Activated naive CD8-positive, alpha-beta T cell treated with anti-CD3 and anti-CD28 coated beads, Interleukin-2, amount 10 ng/mL, durations not matched to agents 7 days and 5 days (primary cell): ENCODE measurements around the gene LRRC51. TPM values are rescaled to one million over a fixed set of nuclear protein-coding genes. Genes with fewer than 3 reads are reported as not detected.
"Not testable (repeated sequence)": the region's sequence is repeated elsewhere in the genome, so short reads cannot be mapped to it uniquely, and the experiment has no call there.

Experiments used
- ATAC-seq: fragments of 150-1000 bp; cut with Tn5 transposase; one replicate; pipeline ENCODE4 v1.10.0; 2021; ENCODE audit warnings: low read depth, moderate library complexity
- POLR2A ChIA-PET: fragments of 350-600 bp; sonication (Branson Sonifier 250); formaldehyde crosslinking; loops from one replicate; lab custom pipeline; 2021; ENCODE audit warnings: antibody characterized with exemption; lab: Charles Lee
- DNase-seq: peaks from one replicate; pipeline ENCODE4 v3.0.0; 2021
- H3K27ac Mint-ChIP-seq: one replicate; pipeline ENCODE4 v1.8.0; 2022; ENCODE audit warnings: mild to moderate bottlenecking, mixed read lengths
- H3K27me3 Mint-ChIP-seq: one replicate; pipeline ENCODE4 v1.8.0; 2022; ENCODE audit warnings: mild to moderate bottlenecking, moderate library complexity, mixed read lengths
- H3K36me3 Mint-ChIP-seq: one replicate; pipeline ENCODE4 v1.8.0; 2021; ENCODE audit warnings: mild to moderate bottlenecking, mixed read lengths
- H3K4me1 Mint-ChIP-seq: one replicate; pipeline ENCODE4 v1.8.0; 2021; ENCODE audit warnings: mixed read lengths
- H3K4me3 Mint-ChIP-seq: one replicate; pipeline ENCODE4 v1.8.0; 2022; ENCODE audit warnings: mild to moderate bottlenecking, moderate library complexity, mixed read lengths
- H3K9me3 Mint-ChIP-seq: one replicate; pipeline ENCODE4 v1.8.0; 2021; ENCODE audit warnings: mixed read lengths
- microRNA-seq: library from miRNA; unstranded; fragments of <30 nt; microRNA quantifications from one replicate; pipeline ENCODE4 v1.2.0, GENCODE V29; 2022
- total RNA-seq, 2 experiments: library from RNA; stranded (reverse); gene quantifications; one replicate each; pipeline ENCODE4 v1.2.3, GENCODE V29; 2021

LRRC51 gene
- total RNA-seq, 2 experiments from 2014 or later, result 4.3 to 5.1 TPM

- H3K27me3 Mint-ChIP-seq, result peaks cover 4% of the 10 kb centered on the region
- POLR2A ChIA-PET, result no interaction called here
- no peak overlapping the region for H3K4me3 Mint-ChIP-seq
- no peak for DNase-seq
- H3K27ac Mint-ChIP-seq, result no peak overlapping the region
- H3K4me1 Mint-ChIP-seq, result peaks cover 22% of the 10 kb centered on the region
- no peaks in the 10 kb centered on the region for H3K36me3 Mint-ChIP-seq
- no peak for ATAC-seq
- peaks cover 4% of the 10 kb centered on the region for H3K9me3 Mint-ChIP-seq
These were observed 60.0 kb downstream of the LRRC51 start for GRCh38 chr11:72140661-72141060.

DNA sequence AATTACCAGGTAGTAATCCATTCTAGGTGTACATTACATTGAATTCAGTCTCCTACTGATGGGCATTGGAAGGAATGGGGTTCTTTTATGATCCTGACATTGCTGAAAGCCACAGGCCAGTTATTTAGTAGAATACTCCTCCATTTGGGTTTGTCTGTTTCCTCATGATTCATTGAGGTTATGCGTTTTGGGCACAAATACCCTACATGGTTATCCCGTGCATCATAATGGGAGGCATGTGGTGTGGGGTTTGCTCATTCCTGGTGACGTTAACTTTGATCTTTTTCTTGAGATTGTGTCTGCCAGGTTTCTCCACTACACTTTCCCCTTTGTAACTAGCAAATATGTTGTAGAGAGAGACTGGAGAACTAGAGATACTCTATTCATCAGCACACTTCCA is 60.4 kb downstream of the LRRC51 start:
- H3K27me3 Mint-ChIP-seq, result peaks cover 6% of the 10 kb centered on the region
- no peak for ATAC-seq
- no peak overlapping the region for H3K4me3 Mint-ChIP-seq
- POLR2A ChIA-PET, result no interaction called here
- peaks cover 22% of the 10 kb centered on the region for H3K4me1 Mint-ChIP-seq
- H3K27ac Mint-ChIP-seq, result no peak overlapping the region
- DNase-seq, result no peak
- H3K36me3 Mint-ChIP-seq, result no peaks in the 10 kb centered on the region
- peaks cover 4% of the 10 kb centered on the region for H3K9me3 Mint-ChIP-seq

- H3K27me3 Mint-ChIP-seq, H3K4me3 Mint-ChIP-seq, POLR2A ChIA-PET, H3K36me3 Mint-ChIP-seq, ATAC-seq, H3K27ac Mint-ChIP-seq, DNase-seq, H3K9me3 Mint-ChIP-seq: not testable (repeated sequence)
- peaks cover 19% of the 10 kb centered on the region for H3K4me1 Mint-ChIP-seq
These were observed 61.4 kb downstream of the LRRC51 start for GRCh38 chr11:72142086-72142485.

DNA sequence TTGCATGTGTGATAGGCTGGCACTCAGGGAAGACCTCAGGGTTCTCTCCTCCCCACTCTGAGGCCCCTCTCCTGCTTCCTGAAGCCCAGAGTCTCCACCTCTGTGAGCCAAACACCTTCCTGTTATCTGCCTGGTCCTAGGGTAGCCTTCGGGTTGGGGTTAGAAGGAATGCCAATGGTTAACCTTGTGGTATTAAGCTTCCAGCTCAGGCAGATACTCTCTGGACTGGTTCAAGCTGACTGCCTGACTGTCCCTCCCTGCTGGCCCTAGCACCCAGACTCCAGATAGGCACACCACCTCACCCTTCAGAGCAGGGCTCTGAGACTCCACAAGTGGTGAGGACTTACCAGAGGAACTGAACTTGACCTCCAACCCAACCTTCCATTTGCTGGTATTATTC is 61.9 kb downstream of the LRRC51 start:
- DNase-seq, POLR2A ChIA-PET, ATAC-seq, H3K36me3 Mint-ChIP-seq, H3K9me3 Mint-ChIP-seq, H3K27me3 Mint-ChIP-seq, H3K4me3 Mint-ChIP-seq, H3K27ac Mint-ChIP-seq: not testable (repeated sequence)
- peaks cover 19% of the 10 kb centered on the region for H3K4me1 Mint-ChIP-seq

DNA sequence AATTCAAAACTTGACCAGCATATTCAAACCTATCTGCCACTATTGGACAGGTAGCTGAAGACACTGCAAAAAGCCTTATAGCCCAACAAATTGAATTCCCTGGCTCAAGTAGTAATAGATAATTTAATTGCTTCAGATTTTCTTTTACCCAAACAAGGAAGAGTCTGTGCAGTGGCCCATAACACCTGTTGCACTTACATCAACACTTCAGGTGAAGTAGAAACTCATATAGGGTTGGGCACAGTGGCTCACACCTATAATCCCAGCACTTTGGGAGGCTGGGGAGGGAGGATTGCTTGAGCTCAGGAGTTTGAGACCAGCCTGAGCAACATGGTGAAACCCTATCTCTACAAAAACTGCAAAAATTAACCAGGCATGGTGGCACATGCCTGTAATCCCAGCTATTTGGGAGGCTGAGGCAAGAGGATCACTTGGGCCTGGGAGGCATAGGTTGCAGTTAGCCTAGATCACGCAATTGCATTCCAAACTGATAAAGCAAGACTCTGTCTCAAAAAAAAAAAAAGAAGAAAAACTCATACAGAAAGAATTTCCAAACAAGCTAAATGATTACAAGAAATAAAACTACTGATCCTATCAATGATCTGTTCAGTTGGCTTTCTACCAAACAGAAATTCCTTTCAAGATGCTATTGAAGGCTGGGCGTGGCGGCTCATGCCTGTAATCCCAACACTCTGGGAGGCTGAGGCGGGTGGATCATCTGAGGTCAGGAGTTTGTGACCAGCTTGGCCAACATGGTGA is 64.3 kb downstream of the LRRC51 start:
- DNase-seq (no peak), ATAC-seq (no peak)
- POLR2A ChIA-PET, result interaction anchor here (2.1 kb wide), 1 partner anchor 32 kb away, joined by 7 read pairs; the partner anchor contains the start of gene ANAPC15
- peaks cover 10% of the 10 kb centered on the region for H3K27me3 Mint-ChIP-seq
- H3K9me3 Mint-ChIP-seq, result no peaks in the 10 kb centered on the region
- H3K36me3 Mint-ChIP-seq, result no peaks in the 10 kb centered on the region
- no peak overlapping the region for H3K4me3 Mint-ChIP-seq
- no peak overlapping the region for H3K27ac Mint-ChIP-seq
- H3K4me1 Mint-ChIP-seq, result peaks cover 19% of the 10 kb centered on the region

Small RNAs within 50 kb of the gene (microRNA-seq; reads per million reads assigned to microRNA genes)
- not detected for gene MIR3165

Other genes starting within 250 kb of the LRRC51 start
- gene DEFB108B, start 247.7 kb upstream of the LRRC51 start, total RNA-seq, result not detected
- gene DEFB131B, start 202.4 kb upstream of the LRRC51 start, total RNA-seq, result not detected
- gene XNDC1N, start 152.3 kb upstream of the LRRC51 start, total RNA-seq, result 10 to 100 TPM; 20.1 to 21.1 TPM
- 10 to 100 TPM; 29.9 to 32.8 TPM for gene RNF121, start 151.8 kb upstream of the LRRC51 start, total RNA-seq
- 10 to 100 TPM; 21.2 to 22.9 TPM for gene IL18BP, start 81.9 kb upstream of the LRRC51 start, total RNA-seq
- gene NUMA1, start 308 bp upstream of the LRRC51 start, total RNA-seq, result 100 to 1,000 TPM; 262 to 263 TPM
- 10 to 100 TPM; 65.6 to 70.5 TPM for gene LAMTOR1, start 22.4 kb downstream of the LRRC51 start, total RNA-seq
- not detected for gene TOMT, start 25.1 kb downstream of the LRRC51 start, total RNA-seq
- gene ANAPC15, start 31.8 kb downstream of the LRRC51 start, total RNA-seq, result 10 to 100 TPM; 49.0 to 52.5 TPM
- gene FOLR3, start 54.9 kb downstream of the LRRC51 start, total RNA-seq, result not detected
- not detected for gene FOLR1, start 111.3 kb downstream of the LRRC51 start, total RNA-seq
- under 1 TPM in 1 of 2 experiments, not detected in 1; 0.33 TPM for gene FOLR2, start 135.9 kb downstream of the LRRC51 start, total RNA-seq
- 100 to 1,000 TPM; 166 to 171 TPM for gene INPPL1, start 143.9 kb downstream of the LRRC51 start, total RNA-seq
- not detected for gene PHOX2A, start 163.3 kb downstream of the LRRC51 start, total RNA-seq